ENCODE data around the gene NT5DC1. TPM values are rescaled to one million over a fixed set of nuclear protein-coding genes. Genes with fewer than 3 reads are reported as not detected.

Gene NT5DC1
- total and polyA plus RNA-seq, 4 donors, result 8.6 to 49.0 (median 22.1) TPM

DNA sequence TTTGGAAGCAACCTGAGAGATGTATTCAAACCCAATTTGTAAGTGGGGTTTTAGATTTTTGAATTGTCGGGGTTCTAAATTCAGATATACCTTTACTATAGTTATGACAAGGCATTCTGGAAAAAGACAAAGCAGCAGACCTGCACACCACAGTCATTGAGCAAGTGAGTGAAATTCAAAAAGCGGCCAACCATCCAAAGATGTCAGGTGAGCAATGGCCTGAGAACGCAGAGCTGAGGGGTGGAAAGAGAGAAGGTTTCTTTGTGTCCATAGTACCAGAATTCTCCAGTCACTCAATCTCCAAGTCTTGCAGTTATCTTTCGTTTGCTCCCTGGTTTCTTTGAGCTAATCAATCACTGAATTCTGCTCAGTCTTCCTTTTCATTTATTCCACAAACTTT lies 38.2 kb upstream of the NT5DC1 start:
- ATAC-seq (ENCODE audit: insufficient read depth, low FRiP score) (no peak), DNase-seq (no peak)
- Histone ChIP-seq H3K4me3 (no peak overlapping the region), H3K9me3 (ENCODE audit: control insufficient read depth in 4 of 4, insufficient read depth in 3 of 4, low read length in 3 of 4) (no peaks in the 10 kb centered on the region), H3K9ac (ENCODE audit: insufficient read depth in 1 of 2, low read length in 2 of 2) (no peak overlapping the region), H3K4me1 (ENCODE audit: control insufficient read depth in 5 of 5, insufficient read depth in 5 of 5, low read length in 5 of 5) (peaks cover 0 to 44% (median 12%) of the 10 kb centered on the region in 5 donors), H3K36me3 (ENCODE audit: control insufficient read depth in 4 of 4, insufficient read depth in 4 of 4, low read length in 4 of 4) (no peaks in the 10 kb centered on the region), H3K27me3 (ENCODE audit: control insufficient read depth in 3 of 3, insufficient read depth in 3 of 3, low read length in 2 of 3) (no peaks in the 10 kb centered on the region), H3K27ac (ENCODE audit: low read depth in 1 of 2, low read length in 1 of 2) (no peak overlapping the region)
- TF ChIP-seq, protein P1, sequence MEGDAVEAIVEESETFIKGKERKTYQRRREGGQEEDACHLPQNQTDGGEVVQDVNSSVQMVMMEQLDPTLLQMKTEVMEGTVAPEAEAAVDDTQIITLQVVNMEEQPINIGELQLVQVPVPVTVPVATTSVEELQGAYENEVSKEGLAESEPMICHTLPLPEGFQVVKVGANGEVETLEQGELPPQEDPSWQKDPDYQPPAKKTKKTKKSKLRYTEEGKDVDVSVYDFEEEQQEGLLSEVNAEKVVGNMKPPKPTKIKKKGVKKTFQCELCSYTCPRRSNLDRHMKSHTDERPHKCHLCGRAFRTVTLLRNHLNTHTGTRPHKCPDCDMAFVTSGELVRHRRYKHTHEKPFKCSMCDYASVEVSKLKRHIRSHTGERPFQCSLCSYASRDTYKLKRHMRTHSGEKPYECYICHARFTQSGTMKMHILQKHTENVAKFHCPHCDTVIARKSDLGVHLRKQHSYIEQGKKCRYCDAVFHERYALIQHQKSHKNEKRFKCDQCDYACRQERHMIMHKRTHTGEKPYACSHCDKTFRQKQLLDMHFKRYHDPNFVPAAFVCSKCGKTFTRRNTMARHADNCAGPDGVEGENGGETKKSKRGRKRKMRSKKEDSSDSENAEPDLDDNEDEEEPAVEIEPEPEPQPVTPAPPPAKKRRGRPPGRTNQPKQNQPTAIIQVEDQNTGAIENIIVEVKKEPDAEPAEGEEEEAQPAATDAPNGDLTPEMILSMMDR (IDR thresholded peaks at IDR 0.05; ENCODE audit: control extremely low read depth, extremely low read depth), result no peak
- 93 to 97% methylated on average over 4 of the region's 4 CpGs for whole genome bisulfite sequencing, 2 donors

DNA sequence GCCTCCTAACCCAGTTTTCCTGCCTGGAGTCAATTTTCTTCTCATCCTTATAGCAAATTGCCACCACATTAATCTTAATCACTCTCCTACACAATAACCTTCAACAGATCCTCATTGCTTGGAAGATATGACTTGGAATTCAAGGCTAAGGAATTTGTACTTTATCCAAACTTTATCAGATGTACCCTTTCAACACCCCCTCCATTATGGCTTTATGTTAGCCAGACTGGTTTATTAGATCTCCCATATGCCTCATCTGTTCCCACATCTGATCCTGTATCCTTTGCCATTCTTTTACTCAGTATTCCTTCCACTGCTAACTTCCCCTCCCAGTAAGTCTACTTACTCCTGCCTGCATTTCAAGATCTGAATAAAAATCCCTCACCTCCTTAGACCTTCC lies 36.0 kb upstream of the NT5DC1 start:
- no peaks in the 10 kb centered on the region for H3K9me3 ChIP-seq (ENCODE audit: control insufficient read depth in 4 of 4, insufficient read depth in 3 of 4, low read length in 3 of 4)
- DNase-seq (no peak), ATAC-seq (ENCODE audit: insufficient read depth, low FRiP score) (no peak)
- H3K27ac ChIP-seq (ENCODE audit: low read depth in 1 of 2, low read length in 1 of 2), result no peak overlapping the region
- no peak overlapping the region for H3K9ac ChIP-seq (ENCODE audit: insufficient read depth in 1 of 2, low read length in 2 of 2)
- H3K27me3 ChIP-seq (ENCODE audit: control insufficient read depth in 3 of 3, insufficient read depth in 3 of 3, low read length in 2 of 3), result no peaks in the 10 kb centered on the region
- TF ChIP-seq, protein P1 (IDR thresholded peaks at IDR 0.05; ENCODE audit: control extremely low read depth, extremely low read depth), result no peak
- H3K36me3 ChIP-seq (ENCODE audit: control insufficient read depth in 4 of 4, insufficient read depth in 4 of 4, low read length in 4 of 4), result no peaks in the 10 kb centered on the region
- peaks cover 0 to 39% (median 12%) of the 10 kb centered on the region in 5 donors for H3K4me1 ChIP-seq (ENCODE audit: control insufficient read depth in 5 of 5, insufficient read depth in 5 of 5, low read length in 5 of 5)
- no peak overlapping the region for H3K4me3 ChIP-seq

- peaks cover 0 to 26% (median 2%) of the 10 kb centered on the region in 5 donors for H3K4me1 ChIP-seq (ENCODE audit: control insufficient read depth in 5 of 5, insufficient read depth in 5 of 5, low read length in 5 of 5)
- TF ChIP-seq, protein P1 (IDR thresholded peaks at IDR 0.05; ENCODE audit: control extremely low read depth, extremely low read depth), result no peak
- WGBS, 2 donors, result 59 to 61% methylated on average over 2 of the region's 2 CpGs
- no peaks in the 10 kb centered on the region for H3K9me3 ChIP-seq (ENCODE audit: control insufficient read depth in 4 of 4, insufficient read depth in 3 of 4, low read length in 3 of 4)
- no peaks in the 10 kb centered on the region for H3K36me3 ChIP-seq (ENCODE audit: control insufficient read depth in 4 of 4, insufficient read depth in 4 of 4, low read length in 4 of 4)
- no peak overlapping the region for H3K9ac ChIP-seq (ENCODE audit: insufficient read depth in 1 of 2, low read length in 2 of 2)
- no peaks in the 10 kb centered on the region for H3K27me3 ChIP-seq (ENCODE audit: control insufficient read depth in 3 of 3, insufficient read depth in 3 of 3, low read length in 2 of 3)
- DNase-seq (no peak), ATAC-seq (ENCODE audit: insufficient read depth, low FRiP score) (no peak)
- H3K27ac ChIP-seq (ENCODE audit: low read depth in 1 of 2, low read length in 1 of 2), result no peak overlapping the region
- no peak overlapping the region for H3K4me3 ChIP-seq
These were observed 33.9 kb upstream of the NT5DC1 start for GRCh38 chr6:116066789-116067188.

GRCh38 chr6:116070101-116070500 lies 30.6 kb upstream of the NT5DC1 start:
- H3K4me1 ChIP-seq (ENCODE audit: control insufficient read depth in 5 of 5, insufficient read depth in 5 of 5, low read length in 5 of 5), result peaks cover 0 to 14% (median 4%) of the 10 kb centered on the region in 5 donors
- TF ChIP-seq, protein P1 (IDR thresholded peaks at IDR 0.05; ENCODE audit: control extremely low read depth, extremely low read depth), result no peak
- H3K36me3 ChIP-seq (ENCODE audit: control insufficient read depth in 4 of 4, insufficient read depth in 4 of 4, low read length in 4 of 4), result no peaks in the 10 kb centered on the region
- peak; percentile 28 to 75 (median 74) for DNase-seq
- no peaks in the 10 kb centered on the region for H3K27me3 ChIP-seq (ENCODE audit: control insufficient read depth in 3 of 3, insufficient read depth in 3 of 3, low read length in 2 of 3)
- H3K27ac ChIP-seq (ENCODE audit: low read depth in 1 of 2, low read length in 1 of 2), result no peak overlapping the region
- no peaks in the 10 kb centered on the region for H3K9me3 ChIP-seq (ENCODE audit: control insufficient read depth in 4 of 4, insufficient read depth in 3 of 4, low read length in 3 of 4)
- 88 to 96% methylated on average over 1 of the region's 1 CpG for WGBS, 2 donors
- no peak overlapping the region for H3K4me3 ChIP-seq
- no peak for ATAC-seq (ENCODE audit: insufficient read depth, low FRiP score)
- H3K9ac ChIP-seq (ENCODE audit: insufficient read depth in 1 of 2, low read length in 2 of 2), result no peak overlapping the region

Measured in lung (tissue), 12 donors.